ENCODE data around the gene PSTPIP2. TPM values are rescaled to one million over a fixed set of nuclear protein-coding genes. Genes with fewer than 3 reads are reported as not detected.

PSTPIP2 gene
- total and polyA plus RNA-seq, 2 of the 8 experiments (the other 6 are each of a cell fraction or from before 2014, with no cell fraction given): 1.8 to 2.4 TPM

DNA sequence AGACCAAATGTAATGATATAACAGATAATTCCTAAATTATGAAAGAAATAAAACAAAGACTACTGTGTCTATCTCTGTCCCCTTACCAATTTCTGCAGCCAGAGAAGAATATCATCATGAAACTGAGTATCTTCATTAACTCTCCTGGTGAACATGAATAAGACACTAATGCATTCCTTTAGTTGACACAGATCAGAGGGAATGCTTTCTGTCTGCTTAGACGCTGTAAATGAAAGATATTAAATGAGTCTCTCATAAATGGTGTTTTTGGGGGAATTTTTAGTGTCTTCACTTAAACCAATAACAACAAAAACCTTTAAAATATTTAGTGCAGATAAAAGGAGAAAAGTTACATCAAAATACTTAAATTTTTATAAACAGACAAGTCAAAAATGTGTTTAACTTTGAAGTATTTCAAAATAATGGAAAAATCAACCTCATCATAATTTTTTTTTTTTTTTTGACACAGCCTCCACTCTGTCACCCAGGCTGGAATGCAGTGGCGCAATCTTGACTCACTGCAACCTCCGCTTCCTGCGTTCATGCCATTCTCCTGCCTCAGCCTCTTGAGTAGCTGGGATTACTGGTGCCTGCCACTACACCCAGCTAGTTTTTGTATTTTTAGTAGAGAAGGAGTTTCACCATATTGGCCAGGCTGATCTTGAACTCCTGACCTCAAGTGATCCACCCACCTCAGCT is 120.9 kb downstream of the PSTPIP2 start:
- no peak overlapping the region for H3K4me3 ChIP-seq (ENCODE audit: extremely low read depth in 1 of 4, insufficient read depth in 2 of 4, low read depth in 3 of 4, low read length in 4 of 4)
- DNase-seq (ENCODE audit: low read depth in 1 of 2, low spot score in 2 of 2) (no peak), FAIRE-seq (no peak)
- H4K91ac ChIP-seq (replicated peaks; ENCODE audit: insufficient read length, low read length): no peak overlapping the region
- H3K56ac ChIP-seq (replicated peaks; ENCODE audit: insufficient read length, low read depth, low read length): no peak overlapping the region
- peaks cover 7 to 51% (median 34%) of the 10 kb centered on the region in 4 experiments for H3K36me3 ChIP-seq (ENCODE audit: control insufficient read depth in 2 of 4, insufficient read depth in 4 of 4, low read length in 3 of 4)
- H3K18ac ChIP-seq (ENCODE audit: extremely low read depth, low read length): no peak overlapping the region
- H3K23me2 ChIP-seq (ENCODE audit: low read depth, low read length): no peaks in the 10 kb centered on the region
- no peak overlapping the region for H4K5ac ChIP-seq (ENCODE audit: insufficient read length, low read depth, low read length)
- no peak overlapping the region for H3K4ac ChIP-seq (replicated peaks; ENCODE audit: insufficient read length, low read depth, low read length)
- no peak overlapping the region for H2BK15ac ChIP-seq (ENCODE audit: low read length)
- H2BK5ac ChIP-seq (ENCODE audit: low read depth, low read length): no peak overlapping the region
- ChIA-PET POLR2A (ENCODE audit: partially characterized antibody) (no interaction called here), CTCF (ENCODE audit: partially characterized antibody) (interaction anchor here (0.9 to 1.3 kb wide), 2 partner anchors 122 kb away, joined by 4 to 6 read pairs; no protein-coding TSS in a partner anchor)
- H2AK5ac ChIP-seq (ENCODE audit: low read depth, low read length): no peak overlapping the region
- no peak overlapping the region for H3K4me2 ChIP-seq (ENCODE audit: insufficient read depth in 1 of 2, low read depth in 2 of 2, low read length in 2 of 2)
- H3K27ac ChIP-seq (ENCODE audit: low read depth, low read length): no peak overlapping the region
- H3K27me3 ChIP-seq (replicated peaks in 1 of 4; ENCODE audit: control insufficient read depth in 3 of 4, extremely low read depth in 1 of 4, insufficient read depth in 3 of 4, low read length in 3 of 4): no peaks in the 10 kb centered on the region
- no peaks in the 10 kb centered on the region for H3K9me3 ChIP-seq (ENCODE audit: insufficient read depth in 2 of 2, low read depth in 1 of 2, low read length in 1 of 2)
- H2BK20ac ChIP-seq (ENCODE audit: low read length): no peak overlapping the region
- no peaks in the 10 kb centered on the region for H3K4me1 ChIP-seq (replicated peaks in 1 of 4; ENCODE audit: control insufficient read depth in 3 of 4, insufficient read depth in 4 of 4, low read length in 3 of 4)
- no peak overlapping the region for H3K14ac ChIP-seq (ENCODE audit: insufficient read length)
- H2BK12ac ChIP-seq (ENCODE audit: low read depth, low read length): no peak overlapping the region
- H3K79me1 ChIP-seq (ENCODE audit: low read depth, low read length): no peaks in the 10 kb centered on the region
- 99% methylated on average over 4 of the region's 4 CpGs; no CpG with 5 or more reads in 1 of the 2 experiments for WGBS, 2 experiments (ENCODE audit: extremely low coverage in 1 of 2, insufficient coverage in 1 of 2, insufficient read length in 1 of 2, insufficient replicate concordance in 2 of 2, low coverage in 1 of 2, low lambda C conversion rate in 2 of 2, missing lambda C conversion rate in 1 of 2)
- H2BK120ac ChIP-seq (replicated peaks; ENCODE audit: low read depth, low read length): no peak overlapping the region
- H4K20me1 ChIP-seq (replicated peaks in 1 of 2; ENCODE audit: control insufficient read depth in 1 of 2, insufficient read depth in 2 of 2, low read length in 2 of 2): no peaks in the 10 kb centered on the region
- H2AFZ ChIP-seq (ENCODE audit: low read length): no peak overlapping the region
- H3K9ac ChIP-seq (replicated peaks in 1 of 4; ENCODE audit: extremely low read depth in 1 of 4, low read depth in 3 of 4, low read length in 3 of 4): no peak overlapping the region
- H3K79me2 ChIP-seq (ENCODE audit: control insufficient read depth in 1 of 2, insufficient read depth in 2 of 2, low read length in 2 of 2): no peaks in the 10 kb centered on the region
- H4K8ac ChIP-seq (ENCODE audit: extremely low read depth, insufficient read depth, low read length): no peak overlapping the region
- no peak overlapping the region for H3K23ac ChIP-seq (ENCODE audit: insufficient read length)
- TF ChIP-seq JUN (IDR thresholded peaks at IDR 0.05; ENCODE audit: low read depth, low read length) (no peak), CEBPB (IDR thresholded peaks at IDR 0.05; ENCODE audit: low read depth, low read length) (no peak), JUND (IDR thresholded peaks at IDR 0.05; ENCODE audit: low read length) (no peak), RFX5 (IDR thresholded peaks at IDR 0.05; ENCODE audit: borderline replicate concordance, low read depth, low read length) (no peak), SUZ12 (IDR thresholded peaks at IDR 0.05; ENCODE audit: low read length) (no peak), MAFK (IDR thresholded peaks at IDR 0.05; ENCODE audit: low read depth, low read length) (no peak), SP2 (IDR thresholded peaks at IDR 0.05; ENCODE audit: low read length) (no peak), CBX8 (IDR thresholded peaks at IDR 0.05; ENCODE audit: borderline replicate concordance, low read depth, low read length) (no peak), KDM5A (IDR thresholded peaks at IDR 0.05; ENCODE audit: low read length) (no peak)
